ENCODE results near the gene UNK.

Gene UNK

GRCh38 chr17:75835654-75835987 lies 51.0 kb downstream of the UNK start:
- peaks cover 0 to 32% of the 10 kb centered on the region in 2 donors for H3K36me3 ChIP-seq (ENCODE audit: control insufficient read depth in 1 of 2, insufficient read depth in 2 of 2, low read length in 2 of 2)
- H3K4me3 ChIP-seq (ENCODE audit: low read depth in 1 of 2, low read length in 2 of 2) = no peak overlapping the region
- no peaks in the 10 kb centered on the region for H3K9me3 ChIP-seq (ENCODE audit: control insufficient read depth in 1 of 2, low read length in 2 of 2)
- no peaks in the 10 kb centered on the region for H3K27me3 ChIP-seq (ENCODE audit: low read depth, low read length)
- H3K4me1 ChIP-seq (ENCODE audit: control insufficient read depth in 1 of 2, insufficient read depth in 2 of 2, low read length in 2 of 2) = peaks cover 0 to 9% of the 10 kb centered on the region in 2 donors
- H3K27ac ChIP-seq (ENCODE audit: low read length) = no peak overlapping the region

DNA sequence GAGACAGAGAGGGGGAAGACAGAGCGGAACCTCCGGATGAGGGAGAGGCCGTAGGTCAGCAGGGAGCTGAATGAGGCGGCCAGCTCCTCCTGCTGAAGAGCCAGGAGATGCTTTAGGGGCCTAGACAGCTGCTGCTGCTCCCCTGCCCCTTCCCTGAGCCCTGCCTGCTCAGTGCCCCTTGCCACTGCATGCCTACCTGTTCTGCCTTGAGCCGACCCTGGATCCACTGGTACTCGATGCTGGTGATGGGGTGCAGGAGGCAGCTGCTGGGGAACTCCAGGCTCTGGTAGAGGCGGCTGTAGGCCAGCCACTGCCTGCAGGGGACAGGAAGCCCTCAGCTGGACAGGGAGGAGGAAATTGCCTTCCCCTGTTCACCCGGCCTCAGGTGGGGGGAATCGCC lies 52.0 kb downstream of the UNK start:
- H3K9me3 ChIP-seq (ENCODE audit: control insufficient read depth in 1 of 2, low read length in 2 of 2) = no peaks in the 10 kb centered on the region
- H3K27ac ChIP-seq (ENCODE audit: low read length) = no peak overlapping the region
- peaks cover 0 to 27% of the 10 kb centered on the region in 2 donors for H3K36me3 ChIP-seq (ENCODE audit: control insufficient read depth in 1 of 2, insufficient read depth in 2 of 2, low read length in 2 of 2)
- peaks cover 0 to 9% of the 10 kb centered on the region in 2 donors for H3K4me1 ChIP-seq (ENCODE audit: control insufficient read depth in 1 of 2, insufficient read depth in 2 of 2, low read length in 2 of 2)
- H3K4me3 ChIP-seq (ENCODE audit: low read depth in 1 of 2, low read length in 2 of 2) = no peak overlapping the region
- H3K27me3 ChIP-seq (ENCODE audit: low read depth, low read length) = no peaks in the 10 kb centered on the region

DNA sequence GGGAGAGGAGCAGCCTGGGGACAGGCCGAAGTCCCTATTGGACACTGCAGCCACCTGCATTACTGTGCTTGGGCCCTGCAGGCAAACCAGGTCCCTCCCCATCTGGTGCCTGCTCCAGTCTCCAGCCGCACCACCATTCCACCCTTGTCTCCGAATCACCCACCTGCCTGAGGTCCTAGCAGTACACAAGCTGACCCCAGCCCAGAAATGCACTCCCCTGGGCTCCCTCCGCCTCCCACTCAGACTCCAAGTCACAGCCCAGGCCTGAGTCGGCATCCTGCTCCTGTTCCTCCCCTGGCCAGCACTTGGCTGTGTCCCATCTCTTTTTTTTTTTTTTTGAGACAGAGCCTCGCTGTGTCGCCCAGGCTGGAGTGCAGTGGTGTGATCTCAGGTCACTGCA lies 53.3 kb downstream of the UNK start:
- no peaks in the 10 kb centered on the region for H3K9me3 ChIP-seq (ENCODE audit: control insufficient read depth in 1 of 2, low read length in 2 of 2)
- H3K4me1 ChIP-seq (ENCODE audit: control insufficient read depth in 1 of 2, insufficient read depth in 2 of 2, low read length in 2 of 2) = peaks cover 0 to 9% of the 10 kb centered on the region in 2 donors
- no peaks in the 10 kb centered on the region for H3K27me3 ChIP-seq (ENCODE audit: low read depth, low read length)
- no peak overlapping the region for H3K27ac ChIP-seq (ENCODE audit: low read length)
- no peak overlapping the region for H3K4me3 ChIP-seq (ENCODE audit: low read depth in 1 of 2, low read length in 2 of 2)
- H3K36me3 ChIP-seq (ENCODE audit: control insufficient read depth in 1 of 2, insufficient read depth in 2 of 2, low read length in 2 of 2) = peaks cover 0 to 27% of the 10 kb centered on the region in 2 donors

DNA sequence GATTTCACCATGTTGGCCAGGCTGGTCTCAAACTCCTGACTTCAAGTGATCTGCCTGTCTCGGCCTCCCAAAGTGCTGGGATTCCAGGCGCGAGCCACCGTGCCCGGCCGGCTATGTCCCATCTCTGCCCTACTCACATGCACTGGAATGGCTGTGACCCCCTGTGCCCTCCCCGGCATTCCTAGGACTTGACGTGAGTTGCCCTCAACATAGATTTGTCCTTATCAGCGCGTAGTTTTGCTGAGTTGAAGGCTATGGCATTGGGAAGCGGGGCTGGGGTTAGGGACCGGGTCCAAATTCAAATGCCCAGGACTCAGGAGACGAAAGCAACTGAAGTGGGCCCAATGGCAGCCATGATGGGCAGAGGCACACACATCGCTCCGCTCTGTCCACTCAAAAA lies 53.8 kb downstream of the UNK start:
- Histone ChIP-seq H3K27me3 (ENCODE audit: low read depth, low read length) (no peaks in the 10 kb centered on the region), H3K9me3 (ENCODE audit: control insufficient read depth in 1 of 2, low read length in 2 of 2) (no peaks in the 10 kb centered on the region), H3K4me3 (ENCODE audit: low read depth in 1 of 2, low read length in 2 of 2) (no peak overlapping the region), H3K36me3 (ENCODE audit: control insufficient read depth in 1 of 2, insufficient read depth in 2 of 2, low read length in 2 of 2) (peaks cover 0 to 27% of the 10 kb centered on the region in 2 donors), H3K27ac (ENCODE audit: low read length) (no peak overlapping the region), H3K4me1 (ENCODE audit: control insufficient read depth in 1 of 2, insufficient read depth in 2 of 2, low read length in 2 of 2) (peaks cover 0 to 9% of the 10 kb centered on the region in 2 donors)

DNA sequence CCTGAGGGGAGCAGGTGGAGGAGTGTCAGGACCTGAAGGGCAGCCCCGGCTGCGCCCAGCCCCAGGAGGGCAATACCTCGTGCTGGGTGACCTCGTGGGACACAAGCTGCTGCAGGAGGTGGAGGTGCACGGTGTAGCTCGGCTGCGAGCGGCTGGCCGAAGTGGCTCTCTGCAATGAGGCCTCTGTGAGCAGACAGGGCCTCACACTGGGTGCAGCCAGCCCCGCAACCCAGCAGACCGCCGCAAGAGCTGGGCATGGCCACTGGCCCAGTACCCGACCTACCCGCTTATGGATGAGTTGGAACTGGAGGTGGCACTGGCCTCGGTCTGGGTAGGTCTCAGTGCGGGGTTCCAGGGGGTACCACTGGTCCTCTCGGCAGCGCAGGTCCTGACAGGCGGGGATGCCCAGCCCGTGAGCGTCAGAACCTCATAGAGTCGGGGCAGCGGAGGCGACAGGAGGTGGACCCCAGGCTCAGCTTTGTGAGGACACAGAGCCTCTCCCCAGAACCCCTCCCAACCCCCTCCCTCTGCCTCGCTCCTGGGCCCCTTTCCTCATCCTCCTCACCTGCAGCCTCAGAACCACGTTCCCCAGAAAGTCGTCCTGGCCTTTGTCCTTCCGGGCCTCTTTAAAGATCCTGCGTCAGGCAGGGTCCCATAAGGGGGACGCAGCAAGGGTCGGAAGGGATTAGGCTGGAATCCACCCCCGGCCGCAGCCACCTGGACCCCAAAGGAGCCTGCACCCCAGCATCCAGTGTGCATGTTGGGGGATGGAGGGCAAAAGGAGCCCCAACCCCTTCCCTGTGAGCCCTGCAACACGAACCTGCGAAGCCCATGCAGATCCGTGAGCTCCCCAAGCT lies 55.6 kb downstream of the UNK start:
- Histone ChIP-seq H3K36me3 (ENCODE audit: control insufficient read depth in 1 of 2, insufficient read depth in 2 of 2, low read length in 2 of 2) (peaks cover 0 to 21% of the 10 kb centered on the region in 2 donors), H3K4me1 (ENCODE audit: control insufficient read depth in 1 of 2, insufficient read depth in 2 of 2, low read length in 2 of 2) (peaks cover 4 to 12% of the 10 kb centered on the region in 2 donors)

DNA sequence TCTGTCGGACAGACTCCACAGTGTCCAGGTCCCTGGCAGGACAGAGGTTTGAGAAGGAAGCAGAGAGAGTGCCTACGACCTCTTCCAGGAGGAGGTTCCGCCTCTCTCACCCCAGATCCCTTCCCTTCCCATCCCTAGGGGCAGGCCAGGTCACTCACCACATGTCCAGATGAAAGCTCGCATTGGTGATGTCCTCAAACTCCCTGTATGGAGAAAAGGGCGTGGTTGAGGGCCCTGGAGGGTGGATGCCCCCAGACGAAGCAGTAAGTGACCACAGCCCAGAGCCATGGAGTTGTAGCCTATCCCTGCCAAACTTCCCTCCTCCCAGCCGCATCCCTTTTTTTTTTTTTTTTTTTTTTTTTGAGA lies 56.2 kb downstream of the UNK start:
- Histone ChIP-seq H3K9me3 (ENCODE audit: control insufficient read depth in 1 of 2, low read length in 2 of 2) (no peaks in the 10 kb centered on the region), H3K4me3 (ENCODE audit: low read depth in 1 of 2, low read length in 2 of 2) (no peak overlapping the region), H3K27ac (ENCODE audit: low read length) (no peak overlapping the region), H3K4me1 (ENCODE audit: control insufficient read depth in 1 of 2, insufficient read depth in 2 of 2, low read length in 2 of 2) (peaks cover 8 to 12% of the 10 kb centered on the region in 2 donors), H3K36me3 (ENCODE audit: control insufficient read depth in 1 of 2, insufficient read depth in 2 of 2, low read length in 2 of 2) (peaks cover 0 to 22% of the 10 kb centered on the region in 2 donors), H3K27me3 (ENCODE audit: low read depth, low read length) (no peaks in the 10 kb centered on the region)

More for the DNA sequence above, 55.6 kb downstream of the UNK start:
- Histone ChIP-seq H3K4me3 (ENCODE audit: low read depth in 1 of 2, low read length in 2 of 2) (no peak overlapping the region), H3K27ac (ENCODE audit: low read length) (no peak overlapping the region), H3K27me3 (ENCODE audit: low read depth, low read length) (no peaks in the 10 kb centered on the region), H3K9me3 (ENCODE audit: control insufficient read depth in 1 of 2, low read length in 2 of 2) (no peaks in the 10 kb centered on the region)

- H3K4me1 ChIP-seq (ENCODE audit: control insufficient read depth in 1 of 2, insufficient read depth in 2 of 2, low read length in 2 of 2) = peaks cover 13 to 20% of the 10 kb centered on the region in 2 donors
- H3K27me3 ChIP-seq (ENCODE audit: low read depth, low read length) = no peaks in the 10 kb centered on the region
- no peaks in the 10 kb centered on the region for H3K9me3 ChIP-seq (ENCODE audit: control insufficient read depth in 1 of 2, low read length in 2 of 2)
- H3K27ac ChIP-seq (ENCODE audit: low read length) = no peak overlapping the region
- no peak overlapping the region for H3K4me3 ChIP-seq (ENCODE audit: low read depth in 1 of 2, low read length in 2 of 2)
- peaks cover 10 to 31% of the 10 kb centered on the region in 2 donors for H3K36me3 ChIP-seq (ENCODE audit: control insufficient read depth in 1 of 2, insufficient read depth in 2 of 2, low read length in 2 of 2)
Measured at GRCh38 chr17:75842411-75842810, 57.8 kb downstream of the UNK start.

DNA sequence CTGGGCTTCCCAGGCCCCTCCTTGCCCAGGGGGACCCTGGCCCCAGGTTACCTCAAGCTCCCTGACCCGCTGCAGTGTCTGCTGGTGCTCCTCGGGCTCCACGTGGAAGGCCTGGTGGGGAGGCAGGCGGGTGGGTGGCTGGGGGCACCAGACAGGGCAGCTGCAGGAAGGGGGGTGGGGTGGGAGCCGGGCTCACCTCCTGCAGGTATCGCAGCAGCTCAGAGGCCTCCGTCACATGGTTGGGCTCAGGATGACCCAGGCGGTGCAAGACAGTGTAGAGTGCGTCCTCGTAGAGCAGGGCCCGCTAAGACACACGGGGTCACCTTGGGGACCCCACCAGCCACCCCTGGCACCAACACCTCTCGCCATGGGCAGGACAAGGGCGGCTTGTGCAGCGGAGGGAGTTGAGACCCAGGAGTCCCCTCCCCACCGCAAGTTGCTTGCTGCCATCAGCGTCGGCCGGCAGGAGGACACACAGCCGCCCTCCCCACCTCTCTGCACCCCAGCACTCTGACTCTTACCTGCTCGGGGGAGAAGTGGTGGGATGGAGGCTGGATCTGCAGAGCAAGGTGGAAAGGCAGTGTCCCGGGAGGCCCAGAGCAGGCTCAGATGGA lies 58.5 kb downstream of the UNK start:
- peak overlapping the region in 1 of 2 donors; percentile 26 for H3K4me3 ChIP-seq (ENCODE audit: low read depth in 1 of 2, low read length in 2 of 2)
- H3K9me3 ChIP-seq (ENCODE audit: control insufficient read depth in 1 of 2, low read length in 2 of 2) = no peaks in the 10 kb centered on the region
- H3K27me3 ChIP-seq (ENCODE audit: low read depth, low read length) = no peaks in the 10 kb centered on the region
- H3K27ac ChIP-seq (ENCODE audit: low read length) = no peak overlapping the region
- peaks cover 15 to 38% of the 10 kb centered on the region in 2 donors for H3K36me3 ChIP-seq (ENCODE audit: control insufficient read depth in 1 of 2, insufficient read depth in 2 of 2, low read length in 2 of 2)
- peaks cover 13 to 20% of the 10 kb centered on the region in 2 donors for H3K4me1 ChIP-seq (ENCODE audit: control insufficient read depth in 1 of 2, insufficient read depth in 2 of 2, low read length in 2 of 2)

GRCh38 chr17:75843577-75844529 lies 59.2 kb downstream of the UNK start, which contains the start of gene UNC13D:
Gene UNC13D (minus strand): TSS chr17:75844404. CDS start chr17:75844337, 67 bp downstream.
- peaks cover 19 to 39% of the 10 kb centered on the region in 2 donors for H3K36me3 ChIP-seq (ENCODE audit: control insufficient read depth in 1 of 2, insufficient read depth in 2 of 2, low read length in 2 of 2)

GRCh38 chr17:75844530-75845057 lies 60.0 kb downstream of the UNK start:
- Histone ChIP-seq H3K4me3 (ENCODE audit: low read depth in 1 of 2, low read length in 2 of 2) (peak overlapping the region; percentile 26 to 30), H3K27ac (ENCODE audit: low read length) (peak overlapping the region; percentile 31), H3K27me3 (ENCODE audit: low read depth, low read length) (no peaks in the 10 kb centered on the region), H3K36me3 (ENCODE audit: control insufficient read depth in 1 of 2, insufficient read depth in 2 of 2, low read length in 2 of 2) (peaks cover 24 to 47% of the 10 kb centered on the region in 2 donors), H3K9me3 (ENCODE audit: control insufficient read depth in 1 of 2, low read length in 2 of 2) (no peaks in the 10 kb centered on the region), H3K4me1 (ENCODE audit: control insufficient read depth in 1 of 2, insufficient read depth in 2 of 2, low read length in 2 of 2) (peaks cover 13 to 32% of the 10 kb centered on the region in 2 donors)

More at GRCh38 chr17:75843577-75844529, 59.2 kb downstream of the UNK start, which contains the start of gene UNC13D:
- H3K4me1 ChIP-seq (ENCODE audit: control insufficient read depth in 1 of 2, insufficient read depth in 2 of 2, low read length in 2 of 2) = peaks cover 13 to 24% of the 10 kb centered on the region in 2 donors
- peak within 1 kb of the TSS; percentile 26 to 30 for H3K4me3 ChIP-seq (ENCODE audit: low read depth in 1 of 2, low read length in 2 of 2)
- H3K9me3 ChIP-seq (ENCODE audit: control insufficient read depth in 1 of 2, low read length in 2 of 2) = no peaks in the 10 kb centered on the region
- no peaks in the 10 kb centered on the region for H3K27me3 ChIP-seq (ENCODE audit: low read depth, low read length)
- peak within 1 kb of the TSS; percentile 51 for H3K27ac ChIP-seq (ENCODE audit: low read length)
